ENCODE measurements around the gene DDX27. TPM values are rescaled to one million over a fixed set of nuclear protein-coding genes. Genes with fewer than 3 reads are reported as not detected.

DDX27 gene
- total RNA-seq, result 23.2 and 25.1 TPM in 2 replicates

GRCh38 chr20:49219091-49219923, at the start of gene DDX27:
TSS of gene DDX27 (plus strand) at chr20:49219416. CDS start at chr20:49219449, 33 bp downstream.

GRCh38 chr20:49187851-49188641, 31.2 kb upstream of the DDX27 start, which contains the start of gene STAU1:
TSS of gene STAU1 (minus strand) at chr20:49188334. CDS start at chr20:49166201, 22,133 bp downstream.

GRCh38 chr20:49278036-49278817, 59.0 kb downstream of the DDX27 start, which contains the start of gene ZNFX1:
TSS of gene ZNFX1 (minus strand) at chr20:49278057. CDS start at chr20:49275839, 2,218 bp downstream.

Other genes with a start within 250 kb of the DDX27 start
- gene CSE1L, start 173.1 kb upstream of the DDX27 start, total RNA-seq, result 126 and 139 TPM in 2 replicates
- gene STAU1, start 31.1 kb upstream of the DDX27 start, total RNA-seq, result 37.9 and 46.7 TPM in 2 replicates
- gene ZNFX1, start 58.6 kb downstream of the DDX27 start, total RNA-seq, result 10.1 and 10.8 TPM in 2 replicates